Astrocyte (in vitro differentiated cells and primary cell): ENCODE measurements around the gene LIN52. TPM values are rescaled to one million over a fixed set of nuclear protein-coding genes. Genes with fewer than 3 reads are reported as not detected.

Source experiments
- DNase-seq: peaks from one replicate; pipeline ENCODE4 v3.0.0-alpha.2; 2010; ENCODE audit warnings: low read depth
- FAIRE-seq: peaks from 2 replicates; lab custom pipeline; 2011; peaks lifted over from hg19 to GRCh38; lab: Jason Lieb, UNC
- H2AFZ ChIP-seq: 2 replicates; pipeline ENCODE4 v1.6.0; 2012; ENCODE audit warnings: low read depth, low read length, inconsistent platforms
- H3K27ac ChIP-seq: 2 replicates; pipeline ENCODE4 v1.5.1; 2011; ENCODE audit warnings: low read depth, low read length, inconsistent platforms
- H3K27me3 ChIP-seq: 2 replicates; pipeline ENCODE4 v1.6.0; 2011; ENCODE audit warnings: low read length, inconsistent platforms; ENCODE audit not compliant: insufficient read depth
- H3K36me3 ChIP-seq: 2 replicates; pipeline ENCODE4 v1.5.1; 2011; ENCODE audit warnings: low read length, inconsistent platforms; ENCODE audit not compliant: insufficient read depth
- H3K4me1 ChIP-seq: 2 replicates; pipeline ENCODE4 v1.5.1; 2011; ENCODE audit warnings: low read length, inconsistent platforms; ENCODE audit not compliant: insufficient read depth
- H3K4me2 ChIP-seq: 2 replicates; pipeline ENCODE4 v1.6.0; 2012; ENCODE audit warnings: low read length, inconsistent platforms
- H3K4me3 ChIP-seq: 2 replicates; pipeline ENCODE4 v1.5.1; 2011; ENCODE audit warnings: low read depth, mild to moderate bottlenecking, low read length, inconsistent platforms; ENCODE audit not compliant: insufficient read depth
- H3K79me2 ChIP-seq: 2 replicates; pipeline ENCODE4 v1.6.0; 2012; ENCODE audit warnings: mild to moderate bottlenecking, low read length, inconsistent platforms; ENCODE audit not compliant: insufficient read depth
- H3K9ac ChIP-seq: 2 replicates; pipeline ENCODE4 v1.6.0; 2012; ENCODE audit warnings: mild to moderate bottlenecking, low read length, inconsistent platforms
- H3K9me3 ChIP-seq: 2 replicates; pipeline ENCODE4 v1.5.1; 2012; ENCODE audit warnings: low read depth, mild to moderate bottlenecking, low read length, inconsistent platforms; ENCODE audit not compliant: insufficient read depth
- H4K20me1 ChIP-seq: 2 replicates; pipeline ENCODE4 v1.6.0; 2012; ENCODE audit warnings: low read length, inconsistent platforms; ENCODE audit not compliant: insufficient read depth
- H3K27ac Mint-ChIP-seq: one replicate; pipeline ENCODE4 v1.8.0; 2021; ENCODE audit warnings: mild to moderate bottlenecking, mixed read lengths; ENCODE audit not compliant: unreplicated experiment
- H3K27me3 Mint-ChIP-seq: one replicate; pipeline ENCODE4 v1.8.0; 2021; ENCODE audit warnings: low read depth, mixed read lengths; ENCODE audit not compliant: unreplicated experiment
- H3K36me3 Mint-ChIP-seq: one replicate; pipeline ENCODE4 v1.8.0; 2021; ENCODE audit warnings: low read depth, mixed read lengths; ENCODE audit not compliant: unreplicated experiment
- H3K4me1 Mint-ChIP-seq: one replicate; pipeline ENCODE4 v1.8.0; 2021; ENCODE audit warnings: low read depth, mixed read lengths; ENCODE audit not compliant: unreplicated experiment
- H3K4me3 Mint-ChIP-seq: one replicate; pipeline ENCODE4 v1.8.0; 2021; ENCODE audit warnings: mild to moderate bottlenecking, moderate library complexity, mixed read lengths; ENCODE audit not compliant: unreplicated experiment
- H3K9me3 Mint-ChIP-seq: one replicate; pipeline ENCODE4 v1.8.0; 2021; ENCODE audit warnings: mild to moderate bottlenecking, mixed read lengths; ENCODE audit not compliant: unreplicated experiment
- CTCF ChIP-seq: IDR thresholded peaks from 2 replicates; pipeline ENCODE4 v1.5.1; 2011; ENCODE audit warnings: low read depth, mild to moderate bottlenecking, inconsistent platforms, low read length, moderate library complexity; ENCODE audit not compliant: insufficient read depth
- EZH2 ChIP-seq: IDR thresholded peaks from 2 replicates; pipeline ENCODE4 v1.6.1; 2012; ENCODE audit warnings: mild to moderate bottlenecking, low read length, inconsistent platforms; ENCODE audit not compliant: insufficient read depth
- total RNA-seq: library from RNA; stranded (reverse); gene quantifications from 2 replicates; pipeline ENCODE4 v1.2.1, GENCODE V29; 2021

LIN52 gene
- total RNA-seq, 1 donor from 2014 or later, result 5.5 TPM

DNA sequence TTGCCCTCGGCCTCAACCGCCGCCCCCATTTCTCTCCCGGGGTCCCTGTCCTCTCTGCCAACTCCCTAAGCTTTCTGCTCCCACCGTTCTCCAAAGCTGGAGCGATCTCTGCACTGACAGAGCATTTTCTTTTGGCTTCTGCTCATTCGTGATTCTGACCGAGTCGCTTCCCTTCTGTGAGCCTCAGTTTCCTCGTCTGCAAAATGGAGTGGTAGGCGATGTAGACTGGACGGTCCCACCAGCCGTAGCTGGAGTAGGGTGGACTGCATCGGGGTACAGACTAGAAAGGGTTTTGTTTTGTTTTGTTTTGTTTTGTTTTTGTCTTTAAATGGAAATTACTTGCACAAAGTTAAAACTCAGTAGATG is 156.9 kb downstream of the LIN52 start:
- H2AFZ ChIP-seq, result no peak overlapping the region
- no peak overlapping the region for H3K27ac ChIP-seq
- peaks cover 89% of the 10 kb centered on the region for H3K27me3 ChIP-seq
- H3K4me1 Mint-ChIP-seq, result no peaks in the 10 kb centered on the region
- no peak overlapping the region for H3K4me3 Mint-ChIP-seq
- DNase-seq (no peak), FAIRE-seq (no peak)
- H3K79me2 ChIP-seq, result no peaks in the 10 kb centered on the region
- TF ChIP-seq CTCF (no peak), EZH2 (peak; percentile 12)
- no peaks in the 10 kb centered on the region for H3K4me1 ChIP-seq
- H4K20me1 ChIP-seq, result peaks cover 10% of the 10 kb centered on the region
- H3K9me3 Mint-ChIP-seq, result peaks cover 8% of the 10 kb centered on the region
- H3K9ac ChIP-seq, result no peak overlapping the region
- H3K27ac Mint-ChIP-seq, result peak overlapping the region; percentile 41
- no peaks in the 10 kb centered on the region for H3K9me3 ChIP-seq
- H3K27me3 Mint-ChIP-seq, result peaks cover 86% of the 10 kb centered on the region
- H3K4me3 ChIP-seq, result no peak overlapping the region
- no peaks in the 10 kb centered on the region for H3K36me3 ChIP-seq
- no peak overlapping the region for H3K4me2 ChIP-seq
- H3K36me3 Mint-ChIP-seq, result no peaks in the 10 kb centered on the region

DNA sequence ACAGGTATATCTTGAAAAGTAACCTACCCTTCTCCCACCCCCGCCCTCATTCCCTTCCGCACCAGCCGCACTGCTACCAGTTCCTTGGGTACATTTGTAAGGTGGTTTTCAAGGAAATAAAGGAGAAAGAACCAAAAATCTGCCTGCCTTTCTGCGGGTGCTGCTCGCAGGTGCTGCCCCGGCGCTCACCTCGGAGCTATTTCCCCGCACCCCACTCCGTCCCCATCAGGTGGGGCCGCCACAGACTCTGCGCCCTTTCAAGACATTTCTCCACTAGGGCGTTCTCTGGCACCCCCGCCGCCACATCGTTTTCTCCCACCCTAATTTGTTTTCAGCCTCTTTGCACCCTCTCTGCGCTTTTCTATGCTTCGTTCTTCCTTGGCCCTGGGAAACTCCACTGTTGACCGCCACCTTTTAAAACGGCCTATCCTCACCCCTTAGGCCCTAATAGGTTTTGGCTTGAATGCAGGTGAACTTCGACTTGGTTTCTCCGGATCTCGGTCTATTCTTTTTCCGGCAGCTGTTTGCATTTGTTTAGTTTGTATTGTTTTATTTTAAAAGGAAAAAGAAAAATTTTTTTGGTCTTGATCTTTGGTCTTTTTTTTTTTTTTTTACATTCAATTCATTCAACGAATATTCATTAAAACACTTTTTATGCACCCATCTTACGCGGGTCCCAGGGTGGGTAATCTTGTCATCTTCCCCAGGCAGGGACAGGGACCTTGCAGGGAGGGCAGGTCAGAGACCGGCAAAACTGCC is 157.4 kb downstream of the LIN52 start:
- no peak overlapping the region for H3K9ac ChIP-seq
- FAIRE-seq (no peak), DNase-seq (no peak)
- H3K4me2 ChIP-seq, result no peak overlapping the region
- H3K9me3 ChIP-seq, result no peaks in the 10 kb centered on the region
- H3K4me1 ChIP-seq, result no peaks in the 10 kb centered on the region
- Mint-ChIP-seq H3K4me3 (no peak overlapping the region), H3K27me3 (peaks cover 88% of the 10 kb centered on the region), H3K27ac (no peak overlapping the region), H3K4me1 (no peaks in the 10 kb centered on the region), H3K9me3 (peaks cover 8% of the 10 kb centered on the region), H3K36me3 (no peaks in the 10 kb centered on the region)
- no peaks in the 10 kb centered on the region for H3K36me3 ChIP-seq
- H3K27ac ChIP-seq, result no peak overlapping the region
- H2AFZ ChIP-seq, result no peak overlapping the region
- peaks cover 10% of the 10 kb centered on the region for H4K20me1 ChIP-seq
- H3K27me3 ChIP-seq, result peaks cover 92% of the 10 kb centered on the region
- no peak for TF ChIP-seq CTCF
- no peak for TF ChIP-seq EZH2
- no peaks in the 10 kb centered on the region for H3K79me2 ChIP-seq
- no peak overlapping the region for H3K4me3 ChIP-seq

DNA sequence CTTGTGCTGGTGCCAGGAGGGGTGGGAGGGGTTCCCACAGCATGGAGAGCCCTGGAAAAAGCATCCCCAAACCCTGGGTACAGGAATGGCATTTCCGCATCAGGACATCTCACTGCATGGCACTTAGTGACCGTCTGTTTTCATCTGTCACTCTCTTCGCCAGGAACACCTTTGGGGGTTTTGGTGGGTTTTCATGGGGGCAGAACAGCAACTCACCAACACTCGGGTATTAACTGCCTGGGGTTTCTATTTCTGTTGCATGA is 158.0 kb downstream of the LIN52 start:
- H3K9ac ChIP-seq, result no peak overlapping the region
- H2AFZ ChIP-seq, result no peak overlapping the region
- H3K4me1 ChIP-seq, result no peaks in the 10 kb centered on the region
- no peak for TF ChIP-seq CTCF
- peak; percentile 24 for TF ChIP-seq EZH2
- Mint-ChIP-seq H3K4me1 (no peaks in the 10 kb centered on the region), H3K9me3 (peaks cover 8% of the 10 kb centered on the region), H3K4me3 (no peak overlapping the region), H3K27ac (no peak overlapping the region), H3K36me3 (no peaks in the 10 kb centered on the region), H3K27me3 (peaks cover 87% of the 10 kb centered on the region)
- no peaks in the 10 kb centered on the region for H3K79me2 ChIP-seq
- peaks cover 10% of the 10 kb centered on the region for H4K20me1 ChIP-seq
- H3K27ac ChIP-seq, result no peak overlapping the region
- no peak for DNase-seq
- FAIRE-seq, result no peak
- H3K27me3 ChIP-seq, result peaks cover 92% of the 10 kb centered on the region
- H3K4me2 ChIP-seq, result no peak overlapping the region
- no peaks in the 10 kb centered on the region for H3K9me3 ChIP-seq
- no peaks in the 10 kb centered on the region for H3K36me3 ChIP-seq
- no peak overlapping the region for H3K4me3 ChIP-seq
